Breast epithelium (tissue), 3 donors: ENCODE results near the gene YTHDF1.

ENCODE experiments used
- CTCF ChIP-seq, 3 donors: fragments of 450-650 bp; IDR thresholded peaks; one replicate each; pipeline ENCODE4 v1.5.1; 2016 to 2017; ENCODE audit warnings: antibody characterized with exemption in 3 of 3, mild to moderate bottlenecking in 3 of 3, moderate library complexity in 3 of 3
- POLR2A ChIP-seq: fragments of 450-650 bp; IDR thresholded peaks from one replicate; pipeline ENCODE4 v1.6.1; 2016; ENCODE audit warnings: antibody characterized with exemption, mild to moderate bottlenecking, moderate library complexity

GRCh38 chr20:63252284-63252711 lies 36.4 kb upstream of the YTHDF1 start:
- TF ChIP-seq CTCF (IDR thresholded peaks at IDR 0.05) (no peak), POLR2A (no peak)
